Stomach (tissue), 9 donors: ENCODE data around the gene BBC3. TPM values are rescaled to one million over a fixed set of nuclear protein-coding genes. Genes with fewer than 3 reads are reported as not detected.
A peak's percentile ranks its signal among the peaks of the same experiment; 100 is the strongest.

ENCODE experiments used
- DNase-seq, 2 donors: peaks; one replicate each; pipeline versions ENCODE4 v3.0.0 to v3.0.0-alpha.2; 2013 to 2019
- H3K27ac ChIP-seq, 5 donors: fragments of 200-600 bp in 4 of 5; sonication (generic) in 4 of 5; one replicate each; pipeline ENCODE4 v1.5.1; 2013 to 2019; ENCODE audit warnings: mild to moderate bottlenecking in 1 of 5, moderate library complexity in 1 of 5
- H3K27me3 ChIP-seq, 3 donors: fragments of 200-600 bp; sonication (generic); one replicate each; pipeline ENCODE4 v1.5.1; 2017 to 2019; ENCODE audit warnings: mixed run types in 1 of 3
- H3K36me3 ChIP-seq, 4 donors: fragments of 200-600 bp; sonication (generic); 1 replicate in 3 of 4; 2 replicates in 1 of 4; pipeline ENCODE4 v1.5.1; 2016 to 2019
- H3K4me1 ChIP-seq, 4 donors: fragments of 200-600 bp; sonication (generic); one replicate each; pipeline ENCODE4 v1.5.1; 2016 to 2019
- H3K4me3 ChIP-seq, 4 donors: fragments of 200-600 bp; sonication (generic) in 3 of 4; one replicate each; pipeline ENCODE4 v1.5.1; 2016 to 2019; ENCODE audit warnings: mild to moderate bottlenecking in 1 of 4
- H3K9me3 ChIP-seq, 4 donors: fragments of 200-600 bp; sonication (generic); one replicate each; pipeline ENCODE4 v1.5.1; 2016 to 2019
- CTCF ChIP-seq, 7 experiments: fragments of 450-650 bp in 4 of 7; fragments of 200-600 bp in 3 of 7; sonication (generic) in 3 of 7; IDR thresholded peaks; one replicate each; pipeline ENCODE4 v1.5.1; 2016 to 2019; ENCODE audit warnings: antibody characterized with exemption in 7 of 7, control low read depth in 2 of 7, mild to moderate bottlenecking in 1 of 7
- EP300 ChIP-seq: sonication (generic); formaldehyde crosslinking; IDR thresholded peaks from one replicate; pipeline ENCODE4 v1.6.1; 2017; ENCODE audit warnings: antibody characterized with exemption
- POLR2A ChIP-seq, 4 donors: fragments of 450-650 bp; IDR thresholded peaks; one replicate each; pipeline ENCODE4 v1.6.1; 2016; ENCODE audit warnings: antibody characterized with exemption in 4 of 4, control low read depth in 2 of 4, mild to moderate bottlenecking in 1 of 4, moderate library complexity in 1 of 4
- POLR2AphosphoS5 ChIP-seq, 3 donors: sonication (generic); formaldehyde crosslinking; IDR thresholded peaks; one replicate each; pipeline ENCODE4 v1.6.1; 2016; ENCODE audit warnings: antibody characterized with exemption in 3 of 3
- WGBS, 5 donors: extraction: QIAGEN DNeasy Blood & Tissue Kit in 3 of 5; methylation state at CpG; one replicate each; pipeline versions ENCODE4 v1.1.5 to v1.1.7; 2013 to 2018; 5-methylcytosine and 5-hydroxymethylcytosine counted together
- intact Hi-C: fragments of 100-400 bp; cut with DNase I; formaldehyde crosslinking; loops from one replicate; pipeline ENCODE4 v1.15.1; 2023; ENCODE audit warnings: low total_unique reads
- polyA plus RNA-seq, 3 donors: library from polyadenylated mRNA; stranded (reverse); fragments of 200-250 nt; gene quantifications; one replicate each; pipeline ENCODE4 v1.2.3, GENCODE V29; 2013
- total RNA-seq, 5 donors: library from RNA; depleted of rRNA; stranded (reverse); fragments of >200 nt; gene quantifications; one replicate each; pipeline versions ENCODE4 v1.1.0 to v1.2.3, GENCODE V29; 2014 to 2016
- donor health status: healthy with polysubstance abuse.
- donor health status: Bipolar disorder and iron deficiency.
- donor health status: healthy.

BBC3 gene
- total and polyA plus RNA-seq, 8 donors = 2.9 to 69.2 (median 10.9) TPM

DNA sequence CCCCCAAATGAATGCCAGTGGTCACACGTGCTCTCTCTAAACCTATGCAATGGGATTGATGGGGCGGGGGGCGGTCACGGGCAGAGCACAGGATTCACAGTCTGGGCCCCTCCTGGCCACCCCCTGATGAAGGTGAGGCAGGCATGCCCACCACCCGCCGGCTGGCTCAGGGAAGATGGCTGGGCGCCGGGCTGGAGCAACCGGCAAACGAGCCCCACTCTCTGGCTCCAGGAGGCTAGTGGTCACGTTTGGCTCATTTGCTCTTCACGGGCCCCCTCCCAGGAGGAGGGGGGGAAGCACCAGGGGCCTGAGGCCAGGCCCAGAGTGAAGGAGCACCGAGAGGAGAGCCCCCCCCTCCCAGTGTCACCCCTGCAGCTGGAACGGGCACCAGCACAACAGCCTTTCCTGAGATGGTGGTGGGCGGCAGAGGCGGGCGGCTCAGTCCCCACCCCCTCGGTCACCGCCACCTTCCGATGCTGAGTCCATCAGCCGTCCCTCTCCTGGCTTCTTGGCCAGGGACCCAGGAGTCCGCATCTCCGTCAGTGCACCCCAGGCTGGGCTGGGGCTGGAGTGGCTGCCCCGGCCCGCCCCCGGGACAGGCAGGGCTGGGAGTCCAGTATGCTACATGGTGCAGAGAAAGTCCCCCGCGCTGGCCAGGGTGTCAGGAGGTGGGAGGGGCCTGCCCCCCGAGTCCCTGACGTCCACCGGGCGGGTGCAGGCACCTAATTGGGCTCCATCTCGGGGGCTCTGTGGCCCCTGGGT, 9.7 kb downstream of the BBC3 start:
- WGBS, 5 donors = 87 to 91% (median 88%) methylated on average over 2 to 33 of the region's 33 CpGs
- H3K27ac ChIP-seq = no peak overlapping the region
- DNase-seq = no peak
- peaks cover 7 to 12% (median 9%) of the 10 kb centered on the region in 4 donors for H3K4me1 ChIP-seq
- peaks cover 16 to 41% (median 33%) of the 10 kb centered on the region in 4 donors for H3K36me3 ChIP-seq
- TF ChIP-seq POLR2AphosphoS5 (IDR thresholded peaks at IDR 0.05) (no peak), CTCF (IDR thresholded peaks at IDR 0.05) (no peak), POLR2A (IDR thresholded peaks at IDR 0.05) (no peak), EP300 (no peak)
- H3K4me3 ChIP-seq = no peak overlapping the region
- no peaks in the 10 kb centered on the region for H3K27me3 ChIP-seq
- intact Hi-C loops = no loop called here
- H3K9me3 ChIP-seq = no peaks in the 10 kb centered on the region

- Histone ChIP-seq H3K27me3 (no peaks in the 10 kb centered on the region), H3K36me3 (peaks cover 3 to 8% (median 6%) of the 10 kb centered on the region in 4 donors), H3K27ac (no peak overlapping the region), H3K4me3 (no peak overlapping the region), H3K4me1 (peaks cover 0 to 8% (median 5%) of the 10 kb centered on the region in 4 donors), H3K9me3 (no peaks in the 10 kb centered on the region)
- WGBS, 5 donors = 83 to 96% (median 89%) methylated on average over 5 of the region's 5 CpGs
- intact Hi-C loops = no loop called here
- DNase-seq = peak in 1 of 2 donors; percentile 48
- TF ChIP-seq POLR2A (IDR thresholded peaks at IDR 0.05) (no peak), EP300 (no peak), CTCF (IDR thresholded peaks at IDR 0.05) (no peak), POLR2AphosphoS5 (IDR thresholded peaks at IDR 0.05) (no peak)
These were observed 15.4 kb downstream of the BBC3 start for GRCh38 chr19:47215581-47215980.

DNA sequence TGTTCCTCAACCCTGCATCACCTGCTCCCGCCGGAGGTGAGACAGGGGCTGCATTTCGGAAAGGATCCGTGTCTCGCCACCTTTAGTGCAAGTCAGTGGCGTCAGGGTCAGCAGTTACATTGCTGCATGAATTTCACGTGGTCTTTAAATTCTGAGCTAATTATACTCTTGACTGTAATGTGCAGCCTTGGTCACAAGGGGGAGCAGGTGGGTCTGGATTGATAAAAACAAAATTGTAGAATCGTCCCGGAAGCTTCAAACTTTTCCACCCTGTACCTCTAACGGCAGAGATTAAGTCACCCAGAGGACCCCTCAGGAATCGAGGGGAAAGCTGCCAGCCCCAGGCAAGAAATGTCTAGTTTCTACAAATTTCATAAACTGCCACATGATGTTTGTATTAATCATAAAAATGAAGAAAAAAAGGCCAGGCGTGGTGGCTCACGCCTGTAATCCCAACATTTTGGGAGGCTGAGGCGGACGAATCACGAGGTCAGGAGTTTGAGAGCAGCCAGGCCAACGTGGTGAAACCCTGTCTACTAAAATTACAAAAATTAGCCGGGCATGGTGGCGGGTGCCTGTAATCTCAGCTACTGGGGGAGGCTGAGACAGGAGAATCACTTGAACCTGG, 20.2 kb downstream of the BBC3 start:
- peak; percentile 87 to 91 for DNase-seq
- peaks cover 16 to 47% (median 44%) of the 10 kb centered on the region in 4 donors for H3K36me3 ChIP-seq
- no peaks in the 10 kb centered on the region for H3K27me3 ChIP-seq
- WGBS, 5 donors = 30 to 36% (median 35%) methylated on average over 19 of the region's 19 CpGs
- no peak overlapping the region for H3K4me3 ChIP-seq
- intact Hi-C loops = no loop called here
- TF ChIP-seq POLR2AphosphoS5 (IDR thresholded peaks at IDR 0.05) (peak in 2 of 3 donors; percentile 27 to 58), CTCF (IDR thresholded peaks at IDR 0.05) (peak in 5 of 7 experiments; percentile 75 to 88 (median 81)), EP300 (no peak), POLR2A (IDR thresholded peaks at IDR 0.05) (no peak)
- H3K27ac ChIP-seq = peak overlapping the region in 4 of 5 donors; percentile 49 to 77 (median 68)
- H3K4me1 ChIP-seq = peaks cover 0 to 13% (median 12%) of the 10 kb centered on the region in 4 donors
- no peaks in the 10 kb centered on the region for H3K9me3 ChIP-seq

- peaks cover 23 to 54% (median 50%) of the 10 kb centered on the region in 4 donors for H3K36me3 ChIP-seq
- no peaks in the 10 kb centered on the region for H3K9me3 ChIP-seq
- peak overlapping the region in 4 of 5 donors; percentile 5 to 77 (median 62) for H3K27ac ChIP-seq
- intact Hi-C loops = no loop called here
- peaks cover 0 to 13% (median 12%) of the 10 kb centered on the region in 4 donors for H3K4me1 ChIP-seq
- DNase-seq = no peak
- H3K27me3 ChIP-seq = no peaks in the 10 kb centered on the region
- H3K4me3 ChIP-seq = no peak overlapping the region
- TF ChIP-seq POLR2A (IDR thresholded peaks at IDR 0.05) = no peak
- TF ChIP-seq POLR2AphosphoS5 (IDR thresholded peaks at IDR 0.05) = no peak
- no peak for TF ChIP-seq CTCF (IDR thresholded peaks at IDR 0.05)
- TF ChIP-seq EP300 = no peak
These were observed 20.9 kb downstream of the BBC3 start for GRCh38 chr19:47210180-47210490.
